ENCODE measurements around the gene KRT27. TPM values are rescaled to one million over a fixed set of nuclear protein-coding genes. Genes with fewer than 3 reads are reported as not detected.

KRT27 gene
- total RNA-seq, 1 donor from 2014 or later: not detected

DNA sequence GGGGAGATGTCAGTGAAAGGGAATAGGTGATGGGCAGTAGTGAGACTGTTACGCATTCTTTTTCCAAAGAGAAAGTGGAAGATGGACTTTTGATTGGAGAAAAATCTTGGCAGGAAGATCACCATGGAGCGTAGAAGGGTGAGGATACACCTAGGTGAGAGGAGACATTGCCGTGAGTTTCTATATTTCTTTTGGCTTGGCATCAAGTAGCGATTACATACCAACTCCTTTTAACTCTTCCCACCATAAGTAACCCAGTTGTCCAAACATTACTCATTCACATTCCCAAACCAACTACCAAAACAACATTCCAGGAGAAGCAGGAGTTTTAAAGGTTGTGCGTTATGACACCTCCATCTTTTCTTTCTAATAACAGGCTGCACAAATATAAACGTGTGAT lies 28.1 kb upstream of the KRT27 start:
- peak; percentile 14 to 54 for DNase-seq (ENCODE audit: low read depth in 2 of 2)

DNA sequence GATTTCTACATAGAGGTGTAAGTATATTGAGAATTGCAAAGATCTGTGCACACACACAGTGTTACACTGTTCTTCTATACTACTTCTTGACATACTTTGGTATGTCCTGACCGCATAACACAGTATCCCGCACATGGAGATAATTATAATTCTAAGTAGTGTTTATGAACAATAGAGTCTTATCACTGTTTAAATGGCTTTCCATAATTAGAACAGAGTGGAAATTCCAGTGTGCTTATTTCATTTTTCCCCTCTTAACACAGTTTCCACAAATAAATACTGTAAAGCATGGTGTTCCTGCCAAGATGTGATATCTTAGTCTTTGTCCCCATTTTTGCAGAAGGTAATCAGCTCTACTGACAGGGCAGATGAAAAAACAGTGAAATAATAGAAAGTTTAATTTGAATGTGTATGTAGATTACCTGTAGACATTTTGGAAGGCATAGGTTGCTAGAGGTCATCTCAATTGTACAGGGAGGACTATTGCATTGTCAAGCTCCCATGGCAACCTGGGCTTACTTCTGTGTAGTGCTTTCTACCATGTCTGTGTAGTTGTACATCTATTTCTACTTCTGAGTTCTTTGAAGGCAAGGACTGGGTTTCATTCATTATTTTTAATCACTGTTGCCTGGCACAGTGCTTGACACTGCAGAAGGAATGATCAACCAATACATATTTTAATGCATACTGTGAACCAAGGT lies 27.5 kb upstream of the KRT27 start:
- peak; percentile 28 to 34 for DNase-seq (ENCODE audit: low read depth in 2 of 2)

DNA sequence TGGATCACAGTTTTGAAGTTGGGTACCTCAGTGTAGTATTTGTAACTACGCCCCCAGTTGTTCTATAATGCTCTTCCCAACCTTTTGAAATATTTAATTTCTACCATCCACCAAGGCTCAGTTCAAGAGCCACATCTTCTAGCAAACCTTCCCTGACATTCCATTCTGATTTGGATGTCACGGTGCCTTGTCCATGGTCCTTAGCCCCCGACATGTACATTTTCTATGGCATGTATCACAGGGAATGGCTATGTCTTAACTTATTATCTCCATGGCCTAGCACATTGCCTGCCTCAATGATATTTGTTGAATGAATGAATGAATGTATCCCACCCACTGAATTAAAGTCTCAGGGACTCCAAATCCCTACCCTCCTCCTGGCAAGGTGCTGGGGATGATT lies 23.8 kb upstream of the KRT27 start:
- DNase-seq (ENCODE audit: low read depth in 2 of 2): no peak

DNA sequence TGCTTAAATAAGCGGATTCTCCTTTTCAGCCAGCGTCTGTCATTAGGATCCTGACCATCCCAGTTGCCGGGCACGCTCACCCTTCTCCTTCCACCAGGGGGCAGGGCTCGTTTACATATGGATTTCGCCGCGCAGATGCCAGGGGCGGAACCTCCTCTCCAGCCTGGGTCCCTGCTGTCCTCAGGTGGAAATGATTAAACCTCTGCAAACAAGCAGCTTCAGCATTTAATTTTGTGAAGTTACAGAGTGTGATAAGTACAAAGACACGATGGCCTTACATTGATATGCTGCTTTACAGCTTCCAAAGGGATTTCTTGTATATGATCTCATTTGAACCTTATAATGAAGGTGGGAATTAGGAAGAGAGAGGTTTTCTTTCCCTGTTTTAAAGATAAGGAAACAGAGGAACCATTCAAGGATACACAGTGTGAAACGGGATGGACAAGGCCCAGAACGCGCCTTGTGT lies 21.3 kb upstream of the KRT27 start:
- DNase-seq (ENCODE audit: low read depth in 2 of 2): peak; percentile 52 to 69

DNA sequence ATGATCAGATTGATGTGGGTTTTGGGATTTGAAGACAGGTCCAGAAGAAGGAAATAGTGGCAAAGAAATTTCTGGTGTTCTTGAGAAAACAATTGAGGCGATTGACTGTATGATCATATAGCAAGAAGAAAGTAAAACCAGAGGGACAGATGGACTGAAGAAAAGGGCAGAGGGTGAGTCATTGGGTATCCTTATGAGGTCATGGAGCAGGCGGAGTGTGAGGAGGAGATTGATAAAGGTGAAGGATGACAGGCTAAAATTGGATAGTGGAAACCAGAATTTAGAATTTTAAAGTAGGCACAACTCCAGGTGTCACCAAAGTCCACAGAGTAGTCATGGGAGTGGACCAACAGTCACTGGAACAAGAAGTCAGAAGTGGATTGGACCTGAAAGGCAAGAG lies 18.8 kb upstream of the KRT27 start:
- DNase-seq (ENCODE audit: low read depth in 2 of 2): no peak

DNA sequence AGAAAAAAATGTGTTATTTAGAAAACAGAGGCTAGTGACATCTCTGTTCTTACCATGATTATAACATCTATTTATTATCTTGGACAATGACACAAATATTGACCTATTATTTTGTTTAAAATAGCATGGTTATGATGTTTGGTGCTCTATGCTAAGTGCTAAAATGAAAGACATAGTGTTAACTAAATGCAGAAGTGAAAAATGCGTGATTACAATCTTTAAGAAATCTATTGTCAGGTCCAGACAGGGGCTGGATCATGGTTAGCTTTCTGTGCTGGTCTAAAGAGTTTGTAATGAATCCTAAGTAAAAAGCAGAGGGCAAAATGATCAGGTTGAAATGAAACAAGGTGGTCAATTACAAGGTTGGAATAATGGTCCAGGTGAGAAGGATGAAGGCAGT lies 18.0 kb upstream of the KRT27 start:
- no peak for DNase-seq (ENCODE audit: low read depth in 2 of 2)

DNA sequence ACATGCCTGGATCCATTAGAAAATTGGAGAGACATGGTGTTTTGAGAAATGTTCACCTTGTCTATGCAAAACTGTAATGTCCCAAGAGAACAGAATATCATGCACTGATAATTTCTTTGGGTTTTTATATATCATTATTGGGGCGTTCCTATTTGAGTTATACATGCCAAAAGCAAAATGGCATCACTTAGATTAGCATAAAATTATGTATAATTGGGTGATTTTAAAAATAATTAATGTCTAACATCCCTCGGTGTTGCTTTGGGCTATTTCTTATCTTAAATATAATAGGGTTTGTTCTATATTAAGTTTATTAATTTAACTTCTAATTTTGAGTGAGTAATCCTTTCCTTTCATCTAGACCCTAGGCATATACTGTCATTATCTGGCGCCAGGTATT lies 17.5 kb upstream of the KRT27 start, which contains the start of gene KRT28:
Gene KRT28 (minus strand): TSS at position 101 of the 400 bp plus-strand sequence. CDS start 66 bp downstream, at position 35.
- no peak for DNase-seq (ENCODE audit: low read depth in 2 of 2)

DNA sequence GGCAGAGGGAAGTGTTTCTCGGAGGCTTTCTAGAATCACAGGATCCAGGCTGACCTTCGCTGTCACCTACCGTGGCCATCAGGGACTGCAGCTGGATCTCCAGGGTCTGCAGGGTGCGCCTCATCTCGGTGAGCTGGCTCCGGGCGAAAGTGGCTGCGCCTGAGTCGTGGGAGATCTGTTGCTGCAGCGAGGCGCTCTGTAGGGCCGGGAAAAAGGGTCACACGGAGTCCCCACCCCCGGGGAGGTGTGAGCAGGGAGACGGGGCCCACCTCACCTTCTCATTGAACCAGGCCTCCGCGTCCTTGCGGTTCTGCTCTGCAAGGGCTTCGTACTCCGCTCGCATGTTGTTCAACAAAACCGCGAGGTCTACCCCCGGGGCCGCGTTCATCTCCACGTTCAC lies 14.5 kb upstream of the KRT27 start:
- DNase-seq (ENCODE audit: low read depth in 2 of 2): no peak

DNA sequence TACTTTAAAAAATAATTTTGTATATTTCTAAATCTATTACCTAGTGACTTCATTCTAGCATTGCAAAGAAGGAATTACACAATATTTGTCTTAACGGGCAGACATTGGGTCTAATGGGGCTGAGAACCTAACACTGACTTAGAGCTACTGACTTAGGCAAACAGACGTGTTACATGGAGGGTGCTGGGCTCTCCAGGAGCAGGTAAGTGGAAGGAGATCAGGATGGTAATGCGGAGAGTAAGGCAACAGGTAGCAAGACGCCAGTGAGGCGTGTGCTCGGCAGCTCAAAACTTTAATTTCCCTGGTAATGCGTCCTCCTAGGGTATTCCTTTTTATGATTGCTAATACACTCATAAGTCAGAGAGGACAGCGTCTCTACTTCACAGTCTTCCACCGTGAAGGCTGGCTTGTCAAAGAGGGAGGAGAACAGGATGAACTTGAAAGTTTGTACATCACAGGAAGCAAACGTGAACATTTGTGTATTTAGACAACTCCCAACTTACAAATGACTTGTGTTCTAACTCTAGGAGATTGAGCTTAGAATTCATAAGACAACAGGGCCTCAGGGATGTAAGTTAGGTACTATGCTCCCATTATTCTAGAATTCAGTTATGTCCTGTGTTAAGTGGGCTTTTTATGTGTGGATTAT lies 12.8 kb upstream of the KRT27 start:
- DNase-seq (ENCODE audit: low read depth in 2 of 2): no peak

DNA sequence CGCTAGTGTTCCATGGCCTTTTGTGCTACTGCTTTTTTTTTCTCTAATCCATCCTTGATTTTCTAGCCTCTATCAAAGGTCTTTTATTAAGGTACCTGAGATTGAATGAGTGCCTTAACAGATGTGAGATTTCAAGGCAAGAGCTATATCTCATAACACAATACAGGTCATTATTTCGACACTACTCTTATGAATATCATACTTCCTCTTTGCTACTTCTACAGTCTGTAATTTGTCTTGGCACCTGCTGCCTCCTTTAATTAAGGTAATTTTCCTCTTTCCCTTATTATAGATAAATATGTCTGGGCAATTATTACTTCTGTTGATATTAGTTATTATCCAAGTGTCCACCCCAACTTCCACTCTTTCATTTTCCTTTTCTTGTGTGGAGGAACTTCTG lies 12.1 kb upstream of the KRT27 start:
- DNase-seq (ENCODE audit: low read depth in 2 of 2): no peak

DNA sequence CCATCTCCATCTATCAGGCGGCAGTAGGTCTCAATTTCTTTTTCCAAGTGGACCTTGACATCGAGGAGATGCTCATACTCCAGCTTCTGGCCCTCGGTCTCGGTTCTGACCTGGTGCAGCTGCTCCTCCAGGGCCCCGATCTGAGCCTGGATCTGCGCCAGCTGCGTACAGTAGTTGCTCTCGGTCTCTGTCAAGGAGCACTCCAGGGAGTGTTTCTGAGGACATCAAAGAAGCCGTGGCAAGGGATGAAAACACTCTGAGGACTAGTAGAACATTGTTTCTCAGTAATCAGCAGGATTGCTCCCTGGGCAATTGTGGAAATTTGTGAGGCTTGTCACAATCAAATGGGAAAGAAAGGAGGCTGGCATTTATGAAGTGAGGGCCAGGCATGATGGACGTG lies 11.5 kb upstream of the KRT27 start:
- no peak for DNase-seq (ENCODE audit: low read depth in 2 of 2)

DNA sequence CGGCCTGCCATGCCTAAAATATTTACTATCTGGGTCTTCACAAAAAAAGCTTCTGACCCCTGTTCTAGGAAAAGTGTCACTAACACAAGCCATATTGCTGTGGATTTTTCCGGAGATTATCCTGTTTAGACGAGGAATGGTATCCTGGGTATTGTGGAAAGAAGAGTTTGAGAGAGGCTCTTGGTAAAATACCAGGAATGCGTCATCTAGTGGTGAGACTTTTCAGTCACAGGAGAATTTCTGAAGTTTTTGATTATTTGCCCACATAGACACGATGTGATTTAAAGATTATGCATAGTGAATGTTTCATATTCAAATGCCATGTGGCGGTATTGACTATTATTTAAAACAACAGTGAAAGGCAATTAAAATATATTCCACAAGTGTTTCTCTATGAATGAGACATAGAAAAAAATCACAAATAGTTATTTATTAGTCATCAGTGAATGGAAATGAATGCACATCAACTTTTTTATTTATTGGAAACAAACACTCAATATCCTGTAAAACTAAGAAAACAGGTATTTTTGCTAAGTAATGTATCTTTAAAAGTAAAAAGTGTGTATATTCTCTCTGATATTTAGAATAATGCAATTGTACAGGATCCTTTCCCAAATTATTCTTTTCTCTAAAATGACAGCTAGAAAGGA lies 9.6 kb upstream of the KRT27 start:
- DNase-seq (ENCODE audit: low read depth in 2 of 2): peak; percentile 62 to 67

DNA sequence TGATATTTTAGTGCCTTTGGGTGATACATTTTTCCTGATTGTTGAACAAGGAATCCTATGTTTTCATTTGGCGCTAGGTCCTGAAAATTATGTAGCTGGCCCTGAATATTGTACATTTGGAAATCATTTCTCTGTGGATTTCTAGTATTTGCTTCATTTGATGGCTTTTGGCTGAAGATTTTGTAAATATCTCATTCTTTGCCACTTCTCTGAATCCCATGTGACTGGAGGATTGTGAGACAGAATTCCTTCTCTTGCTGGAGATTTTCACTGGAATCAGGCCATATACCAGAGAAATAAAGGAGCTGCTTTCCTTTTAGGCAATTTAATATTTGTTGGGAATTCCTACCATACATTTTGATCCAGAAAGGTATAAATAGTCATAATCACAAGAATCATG lies 8.8 kb upstream of the KRT27 start:
- no peak for DNase-seq (ENCODE audit: low read depth in 2 of 2)

DNA sequence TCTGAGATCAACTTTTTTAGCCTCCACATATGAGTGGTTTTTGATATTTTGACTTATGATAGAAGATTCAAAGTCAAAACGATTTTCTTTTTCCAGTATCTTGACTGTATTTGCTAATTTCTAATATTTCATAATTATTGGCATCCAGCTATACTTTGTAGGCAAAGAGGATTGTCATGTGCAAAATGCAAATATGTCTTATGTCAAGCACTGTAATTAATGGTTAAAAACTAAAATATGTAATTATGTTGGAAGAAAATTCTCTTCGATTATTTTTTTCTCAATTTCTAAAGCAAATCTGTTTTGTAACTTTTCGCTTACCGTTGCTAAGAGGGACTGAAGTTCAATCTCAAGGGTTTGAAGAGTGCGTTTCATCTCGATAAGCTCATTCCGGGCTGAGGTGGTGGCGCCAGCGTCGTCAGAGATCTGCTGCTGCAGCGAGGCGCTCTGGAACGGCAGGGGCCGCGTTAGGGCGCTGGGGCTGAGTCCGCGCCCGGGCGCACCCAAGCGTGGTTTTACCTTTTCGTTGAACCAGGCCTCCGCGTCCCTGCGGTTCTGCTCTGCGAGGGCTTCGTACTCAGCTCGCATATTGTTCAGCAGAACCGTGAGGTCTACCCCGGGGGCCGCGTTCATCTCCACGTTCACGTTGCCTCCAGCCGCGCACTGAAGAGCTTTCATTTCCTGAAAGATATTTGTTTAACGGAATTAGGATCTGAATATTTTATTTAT lies 3.0 kb downstream of the KRT27 start:
- DNase-seq (ENCODE audit: low read depth in 2 of 2): peak in 1 of 2 donors; percentile 3

DNA sequence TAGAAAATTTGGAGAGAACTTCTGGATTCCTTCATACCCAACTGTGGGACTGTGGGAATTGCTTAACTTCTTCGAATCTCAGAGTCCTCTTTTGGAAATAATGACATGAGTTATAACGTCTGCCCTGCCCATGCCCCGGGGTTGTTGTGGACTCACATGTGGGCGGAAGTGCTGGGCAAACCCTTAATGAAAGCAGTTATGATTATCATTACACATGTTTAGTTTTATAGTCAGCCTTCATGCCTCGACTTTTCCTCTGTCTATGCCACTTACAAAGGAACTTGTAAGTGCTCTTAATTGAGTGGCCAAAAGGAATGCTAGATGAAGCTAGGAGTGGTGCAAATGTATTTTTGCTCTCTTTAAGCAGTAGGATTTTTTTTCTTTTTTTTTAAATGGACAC lies 3.9 kb downstream of the KRT27 start:
- DNase-seq (ENCODE audit: low read depth in 2 of 2): no peak

DNA sequence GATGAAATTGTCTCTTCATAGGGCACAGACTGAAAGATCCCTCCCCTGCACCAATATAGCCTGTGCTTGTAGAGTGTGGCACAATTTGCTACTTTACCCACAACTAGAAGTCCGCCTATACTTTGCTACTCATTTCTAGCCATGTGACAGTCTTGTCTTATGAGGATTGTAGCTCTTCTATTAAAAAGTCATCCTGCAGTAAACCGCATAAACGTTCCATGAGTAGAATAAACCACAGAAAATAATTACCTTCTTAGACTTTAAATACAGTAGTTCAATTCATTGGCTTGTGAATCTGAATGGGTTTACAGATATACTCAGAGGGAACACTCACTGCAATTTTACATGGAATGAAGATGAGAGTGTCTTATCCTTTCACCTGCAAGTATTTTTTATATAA lies 4.4 kb downstream of the KRT27 start:
- no peak for DNase-seq (ENCODE audit: low read depth in 2 of 2)

DNA sequence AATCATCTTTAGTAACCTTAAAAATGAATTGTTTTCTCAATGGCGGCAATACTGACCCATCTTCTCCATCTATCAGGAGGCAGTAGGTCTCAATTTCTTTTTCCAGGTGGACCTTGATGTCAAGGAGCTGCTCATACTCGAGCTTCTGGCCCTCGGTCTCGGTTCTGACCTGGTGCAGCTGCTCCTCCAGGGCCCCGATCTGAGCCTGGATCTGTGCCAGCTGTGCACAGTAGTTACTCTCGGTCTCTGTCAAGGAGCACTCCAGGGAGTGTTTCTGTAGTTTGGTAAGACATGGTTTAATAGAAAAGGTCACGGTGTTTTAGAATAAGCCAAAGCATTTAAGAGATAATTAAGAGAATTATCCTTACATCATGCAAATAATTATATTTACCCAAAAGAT lies 4.9 kb downstream of the KRT27 start:
- DNase-seq (ENCODE audit: low read depth in 2 of 2): no peak

DNA sequence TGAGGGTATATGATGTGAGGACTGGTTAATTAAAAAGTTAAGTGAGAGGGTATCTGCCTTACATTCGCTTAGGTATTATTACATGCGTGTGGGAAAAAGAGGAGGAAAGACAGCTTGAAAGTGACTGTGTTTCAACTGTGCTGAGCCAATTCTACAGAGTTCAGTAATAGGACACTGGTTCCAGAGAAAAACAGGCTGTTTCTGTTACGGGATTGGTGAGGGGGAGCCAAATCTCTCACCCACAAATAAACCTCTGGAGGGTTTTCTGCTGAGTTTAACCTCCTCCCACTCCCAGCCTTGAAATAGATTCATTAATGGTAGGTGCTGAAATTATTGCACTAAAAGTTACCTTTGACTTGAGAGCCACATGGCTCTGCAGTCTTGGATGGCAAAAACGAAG lies 6.4 kb downstream of the KRT27 start:
- DNase-seq (ENCODE audit: low read depth in 2 of 2): no peak

DNA sequence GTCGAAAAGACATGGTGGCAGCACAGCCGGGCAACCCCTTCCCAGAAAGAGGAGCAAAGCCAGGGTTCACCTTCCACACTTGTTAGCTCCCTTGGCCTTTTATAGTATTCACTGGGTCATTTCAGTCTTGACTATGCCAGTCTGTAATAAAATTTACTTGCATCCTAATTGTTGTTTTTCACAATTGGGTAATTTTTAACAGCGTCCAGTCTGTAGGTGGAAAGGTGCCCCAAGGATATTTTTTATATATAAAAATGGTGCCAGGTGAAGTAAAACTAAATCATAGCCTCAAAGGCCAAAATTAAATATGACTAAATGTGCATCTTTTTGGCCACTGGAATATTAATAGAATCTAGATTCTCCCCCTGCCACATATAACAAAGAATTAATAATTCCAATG lies 10.2 kb downstream of the KRT27 start, which contains the start of gene KRT26:
Gene KRT26 (minus strand): TSS at position 101 of the 400 bp plus-strand sequence. CDS start 88 bp downstream, at position 13.
- DNase-seq (ENCODE audit: low read depth in 2 of 2): no peak

DNA sequence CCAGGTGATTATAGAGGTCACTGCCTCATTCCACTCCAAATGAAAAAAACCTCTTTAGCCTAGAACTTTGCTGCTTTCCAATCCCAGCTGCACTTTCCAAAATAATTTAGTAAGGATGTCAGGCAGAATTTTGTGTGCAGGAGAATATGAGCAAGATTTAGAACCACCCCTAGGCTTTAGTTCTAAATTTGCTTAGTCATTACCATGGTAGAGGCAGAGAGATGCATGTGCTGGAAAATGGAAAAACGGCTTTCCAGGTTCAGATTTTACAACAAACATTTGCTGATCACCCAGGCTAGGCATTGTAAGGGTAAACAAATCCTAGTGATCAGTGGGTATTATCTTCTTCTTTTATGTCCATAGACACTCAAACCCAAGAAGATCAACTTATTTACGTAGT lies 16.7 kb downstream of the KRT27 start:
- DNase-seq (ENCODE audit: low read depth in 2 of 2): no peak

DNA sequence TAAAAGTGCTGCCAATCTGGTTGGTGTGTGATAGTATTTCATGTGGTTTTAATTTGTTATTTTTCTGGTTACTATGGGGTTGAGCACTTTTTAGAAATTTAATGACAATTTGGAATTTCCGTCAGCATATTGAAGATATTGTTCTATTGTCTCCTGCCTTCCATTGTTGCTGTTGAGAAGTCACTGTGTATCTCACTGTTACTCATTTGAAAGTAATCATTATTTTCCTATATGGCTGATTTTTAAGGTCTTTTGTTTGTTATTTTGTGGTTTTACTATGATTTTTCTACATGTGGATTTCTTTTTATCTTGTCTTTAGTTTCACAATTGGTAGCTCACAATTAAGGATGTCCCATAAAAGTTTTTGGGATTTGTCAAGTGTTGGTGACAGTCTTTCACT lies 18.6 kb downstream of the KRT27 start:
- no peak for DNase-seq (ENCODE audit: low read depth in 2 of 2)

Data from dermis microvascular lymphatic vessel endothelial cell (primary cell).